HG03571 (cell line): ENCODE measurements around the gene SIMC1.
"Not testable (repeated sequence)": the region's sequence is repeated elsewhere in the genome, so short reads cannot be mapped to it uniquely, and the experiment has no call there.

Experiments
- ATAC-seq: cut with Tn5 transposase; IDR thresholded peaks from one replicate; pipeline ENCODE4 v1.9.1; 2021; ENCODE audit not compliant: unreplicated experiment

SIMC1 gene

GRCh38 chr5:176290057-176290840 is 52.0 kb downstream of the SIMC1 start:
- ATAC-seq, result not testable (repeated sequence)

GRCh38 chr5:176305356-176305755 is 67.1 kb downstream of the SIMC1 start:
- ATAC-seq, result not testable (repeated sequence)

- no peak for ATAC-seq
These were observed 79.5 kb downstream of the SIMC1 start for GRCh38 chr5:176317534-176318374.

GRCh38 chr5:176319827-176320554 is 81.8 kb downstream of the SIMC1 start:
- ATAC-seq, result no peak

GRCh38 chr5:176320577-176320976 is 82.4 kb downstream of the SIMC1 start:
- ATAC-seq, result no peak

- no peak for ATAC-seq
These were observed 96.0 kb downstream of the SIMC1 start for GRCh38 chr5:176334031-176334770.

GRCh38 chr5:176337913-176338312 is 99.7 kb downstream of the SIMC1 start:
- no peak for ATAC-seq

GRCh38 chr5:176339304-176339703 is 101.1 kb downstream of the SIMC1 start:
- ATAC-seq, result no peak

GRCh38 chr5:176341325-176342157 is 103.3 kb downstream of the SIMC1 start:
- ATAC-seq, result no peak

- no peak for ATAC-seq
These were observed 103.9 kb downstream of the SIMC1 start for GRCh38 chr5:176342158-176342483.

- ATAC-seq, result no peak
These were observed 104.7 kb downstream of the SIMC1 start for GRCh38 chr5:176342766-176343458.

GRCh38 chr5:176350416-176350815 is 112.2 kb downstream of the SIMC1 start:
- no peak for ATAC-seq

GRCh38 chr5:176352116-176352878 is 114.1 kb downstream of the SIMC1 start:
- ATAC-seq, result no peak

- no peak for ATAC-seq
These were observed 115.3 kb downstream of the SIMC1 start for GRCh38 chr5:176353533-176353932.

GRCh38 chr5:176355400-176356178 is 117.4 kb downstream of the SIMC1 start:
- no peak for ATAC-seq

- no peak for ATAC-seq
These were observed 117.9 kb downstream of the SIMC1 start for GRCh38 chr5:176356179-176356566.

GRCh38 chr5:176359658-176360057 is 121.4 kb downstream of the SIMC1 start:
- no peak for ATAC-seq

GRCh38 chr5:176360894-176361436 is 122.7 kb downstream of the SIMC1 start:
- ATAC-seq, result no peak
